HepG2 (cell line): Measurements from ENCODE around the gene CRK. TPM values are rescaled to one million over a fixed set of nuclear protein-coding genes. Genes with fewer than 3 reads are reported as not detected.

ENCODE experiments used
- ATF7 ChIP-seq, 2 experiments: fragments of 450-650 bp in 1 of 2; sonication (generic) in 1 of 2; formaldehyde crosslinking in 1 of 2; IDR thresholded peaks; 2 replicates each; pipeline versions ENCODE4 v1.4.0 to v1.6.1; 2016 to 2020; ENCODE audit warnings: antibody characterized with exemption in 1 of 2, mild to moderate bottlenecking in 1 of 2, missing genetic modification reagents in 1 of 2
- ATF7-NPFF ChIP-seq: sonication (generic); formaldehyde crosslinking; IDR thresholded peaks from 2 replicates; pipeline ENCODE4 v1.8.1; 2023; ENCODE audit warnings: mild to moderate bottlenecking, low read depth, missing genetic modification reagents, moderate library complexity
- HOXA9 ChIP-seq: sonication (generic); formaldehyde crosslinking; IDR thresholded peaks from 2 replicates; pipeline ENCODE4 v1.8.1; 2022; ENCODE audit warnings: missing genetic modification reagents, mild to moderate bottlenecking, moderate library complexity, borderline replicate concordance
- MAFK ChIP-seq, 2 experiments: IDR thresholded peaks in 1 of 2; conservative IDR thresholded peaks in 1 of 2; 2 replicates each; pipeline ENCODE4 v1.6.1; 2011; ENCODE audit warnings: improper control_type of control experiment in 2 of 2, low read length in 2 of 2
- MED13 ChIP-seq: sonication (generic); formaldehyde crosslinking; IDR thresholded peaks from 2 replicates; pipeline ENCODE4 v1.5.0; 2020; ENCODE audit warnings: missing genetic modification reagents
- MED8 ChIP-seq: sonication (generic); formaldehyde crosslinking; IDR thresholded peaks from 2 replicates; pipeline ENCODE4 v1.8.1; 2023; ENCODE audit warnings: mild to moderate bottlenecking, missing genetic modification reagents; ENCODE audit not compliant: insufficient replicate concordance
- MEIS2 ChIP-seq: sonication (generic); formaldehyde crosslinking; IDR thresholded peaks from 2 replicates; pipeline ENCODE4 v1.9.0; 2021; ENCODE audit warnings: mild to moderate bottlenecking, missing genetic modification reagents
- MIER3 ChIP-seq: IDR thresholded peaks from 2 replicates; pipeline ENCODE4 v1.6.1; 2016; ENCODE audit warnings: missing compliant biosample characterization, borderline replicate concordance
- POLR2G ChIP-seq: fragments of 200-400 bp; formaldehyde crosslinking; IDR thresholded peaks from 2 replicates; pipeline ENCODE4 v1.6.1; 2018; ENCODE audit warnings: mild to moderate bottlenecking, low read depth, low read length, moderate library complexity
- SIX1 ChIP-seq: sonication (generic); formaldehyde crosslinking; IDR thresholded peaks from 2 replicates; pipeline ENCODE4 v1.4.0; 2020; ENCODE audit warnings: missing genetic modification reagents, borderline replicate concordance
- ZFP82 ChIP-seq: sonication (generic); formaldehyde crosslinking; IDR thresholded peaks from 2 replicates; pipeline ENCODE4 v1.5.1; 2020; ENCODE audit warnings: mild to moderate bottlenecking, missing genetic modification reagents, borderline replicate concordance
- ZKSCAN8 ChIP-seq: IDR thresholded peaks from 2 replicates; pipeline ENCODE4 v1.6.1; 2016; ENCODE audit warnings: borderline replicate concordance, missing genetic modification reagents, missing compliant biosample characterization
- ZNF296 ChIP-seq: sonication (generic); formaldehyde crosslinking; conservative IDR thresholded peaks from 2 replicates; pipeline ENCODE4 v1.5.0; 2020; ENCODE audit warnings: mild to moderate bottlenecking, missing genetic modification reagents
- ZNF33A ChIP-seq: sonication (generic); formaldehyde crosslinking; IDR thresholded peaks from 2 replicates; pipeline ENCODE4 v1.5.1; 2020; ENCODE audit warnings: missing genetic modification reagents, mild to moderate bottlenecking, moderate library complexity, borderline replicate concordance
- ZNF33B ChIP-seq: sonication (generic); formaldehyde crosslinking; IDR thresholded peaks from 2 replicates; pipeline ENCODE4 v1.5.1; 2020; ENCODE audit warnings: mild to moderate bottlenecking, missing genetic modification reagents
- ZNF484 ChIP-seq: sonication (generic); formaldehyde crosslinking; IDR thresholded peaks from 2 replicates; pipeline ENCODE4 v1.5.1; 2020; ENCODE audit warnings: mild to moderate bottlenecking, low read depth, missing genetic modification reagents, borderline replicate concordance
- polyA plus RNA-seq, 8 experiments: library from polyadenylated mRNA; depleted of rRNA in 3 of 8; stranded (reverse) in 7 of 8; unstranded in 1 of 8; fragments of >200 nt; fragmentation: Illumina TruSeq in 4 of 8; extraction: Trizol in 4 of 8; gene quantifications; 2 replicates each; pipeline versions ENCODE4 v1.2.1 to v1.2.3, GENCODE V29; 2011 to 2016; ENCODE audit warnings: low read depth in 4 of 8, missing spikeins in 1 of 8, mixed read lengths in 1 of 8; ENCODE audit not compliant: insufficient read depth in 1 of 8
- total RNA-seq, 5 experiments: library from RNA; depleted of rRNA; stranded (reverse); fragments of >200 nt; fragmentation: Illumina TruSeq; extraction: Trizol; gene quantifications; 2 replicates each; pipeline ENCODE4 v1.2.3, GENCODE V29; 2016; ENCODE audit warnings: low read depth in 1 of 5
- TF ChIP-seq, protein P1 (sequence below): sonication (generic); formaldehyde crosslinking; IDR thresholded peaks from 2 replicates; pipeline ENCODE4 v1.8.1; 2022; ENCODE audit warnings: low read depth, mild to moderate bottlenecking, missing genetic modification reagents
- TF ChIP-seq, protein P2 (sequence below): sonication (generic); formaldehyde crosslinking; IDR thresholded peaks from 2 replicates; pipeline ENCODE4 v1.4.0; 2020; ENCODE audit warnings: missing genetic modification reagents, borderline replicate concordance
- TF ChIP-seq, protein P3 (sequence below): sonication (generic); formaldehyde crosslinking; IDR thresholded peaks from 2 replicates; pipeline ENCODE4 v1.8.1; 2023; ENCODE audit warnings: mild to moderate bottlenecking, missing genetic modification reagents
- TF ChIP-seq, protein P4 (sequence below): sonication (generic); formaldehyde crosslinking; conservative IDR thresholded peaks from 2 replicates; pipeline ENCODE4 v1.8.0; 2022; ENCODE audit warnings: mild to moderate bottlenecking, moderate library complexity, missing genetic modification reagents
- TF ChIP-seq, protein P5 (sequence below): sonication (generic); formaldehyde crosslinking; IDR thresholded peaks from 2 replicates; pipeline ENCODE4 v1.5.0; 2020; ENCODE audit warnings: missing genetic modification reagents

Gene CRK
- total and polyA plus RNA-seq, 2 of the 13 experiments (the other 11 are each of a cell fraction or from before 2014, with no cell fraction given), result 47.4 to 54.2 TPM

DNA sequence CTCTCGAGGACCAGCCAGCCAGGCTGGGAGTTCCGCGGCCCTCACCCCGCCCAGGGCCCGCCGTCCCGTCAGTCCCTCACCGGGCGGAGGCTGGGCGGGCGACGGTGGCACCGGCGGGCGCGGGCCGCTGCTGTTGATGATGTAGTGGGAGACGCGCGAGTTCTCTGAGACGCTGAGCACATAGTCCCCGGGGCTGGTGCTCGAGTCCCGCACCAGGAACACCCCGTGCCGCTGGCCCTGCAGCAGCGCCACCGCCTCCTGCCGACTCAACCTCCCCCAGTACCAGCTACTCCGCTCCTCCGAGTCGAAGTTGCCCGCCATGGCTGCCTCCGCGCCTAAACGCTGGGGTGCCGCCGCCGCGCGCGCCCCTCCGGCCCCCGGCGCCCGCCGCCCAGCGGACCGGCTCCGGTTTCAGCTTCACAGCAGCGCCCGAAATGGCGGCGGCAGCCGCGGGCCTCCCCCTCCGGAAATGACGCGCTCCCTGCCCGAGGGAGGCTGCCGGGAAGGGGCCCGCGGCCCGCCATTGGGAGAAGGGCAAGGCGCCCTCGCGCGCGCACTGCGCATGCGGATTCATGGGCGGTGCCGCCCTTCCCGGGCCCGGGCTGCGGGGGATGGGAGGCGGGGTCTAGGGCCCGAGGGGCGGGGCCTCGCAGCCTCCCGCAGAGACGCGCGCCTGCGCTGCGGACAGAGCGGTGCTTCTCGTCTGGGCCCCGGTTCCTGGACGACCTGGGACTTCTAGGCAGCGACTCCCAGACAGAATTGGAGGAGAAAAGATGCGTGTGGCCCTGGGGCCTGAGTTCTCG is at the start of gene CRK (continued):
- TF ChIP-seq, protein P1, sequence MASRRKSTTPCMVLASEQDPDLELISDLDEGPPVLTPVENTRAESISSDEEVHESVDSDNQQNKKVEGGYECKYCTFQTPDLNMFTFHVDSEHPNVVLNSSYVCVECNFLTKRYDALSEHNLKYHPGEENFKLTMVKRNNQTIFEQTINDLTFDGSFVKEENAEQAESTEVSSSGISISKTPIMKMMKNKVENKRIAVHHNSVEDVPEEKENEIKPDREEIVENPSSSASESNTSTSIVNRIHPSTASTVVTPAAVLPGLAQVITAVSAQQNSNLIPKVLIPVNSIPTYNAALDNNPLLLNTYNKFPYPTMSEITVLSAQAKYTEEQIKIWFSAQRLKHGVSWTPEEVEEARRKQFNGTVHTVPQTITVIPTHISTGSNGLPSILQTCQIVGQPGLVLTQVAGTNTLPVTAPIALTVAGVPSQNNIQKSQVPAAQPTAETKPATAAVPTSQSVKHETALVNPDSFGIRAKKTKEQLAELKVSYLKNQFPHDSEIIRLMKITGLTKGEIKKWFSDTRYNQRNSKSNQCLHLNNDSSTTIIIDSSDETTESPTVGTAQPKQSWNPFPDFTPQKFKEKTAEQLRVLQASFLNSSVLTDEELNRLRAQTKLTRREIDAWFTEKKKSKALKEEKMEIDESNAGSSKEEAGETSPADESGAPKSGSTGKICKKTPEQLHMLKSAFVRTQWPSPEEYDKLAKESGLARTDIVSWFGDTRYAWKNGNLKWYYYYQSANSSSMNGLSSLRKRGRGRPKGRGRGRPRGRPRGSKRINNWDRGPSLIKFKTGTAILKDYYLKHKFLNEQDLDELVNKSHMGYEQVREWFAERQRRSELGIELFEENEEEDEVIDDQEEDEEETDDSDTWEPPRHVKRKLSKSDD (CRISPR knock-in tag), result peak; percentile 69; the same call in 1 of the 2 replicates
- TF ChIP-seq MED8 (CRISPR knock-in tag) (no peak), ZNF33A (no peak), ZFP82 (CRISPR knock-in tag) (no peak), MEIS2 (CRISPR knock-in tag) (no peak; the same call in none of the 2 replicates), ZNF296 (CRISPR knock-in tag) (no peak), ZKSCAN8 (no peak), ZNF484 (CRISPR knock-in tag) (no peak), ATF7 (IDR thresholded peaks at IDR 0.05) (no peak), ATF7 (CRISPR knock-in tag; IDR thresholded peaks at IDR 0.05) (no peak), MED13 (no peak), ZNF33B (CRISPR knock-in tag) (no peak), ATF7-NPFF (CRISPR knock-in tag) (peak; percentile 62; the same call in 1 of the 2 replicates), MIER3 (CRISPR knock-in tag) (peak; percentile 45; the same call in 1 of the 2 replicates), POLR2G (peak; percentile 89), MAFK (conservative IDR thresholded peaks at IDR 0.05 in 1 of 2, IDR thresholded peaks at IDR 0.05 in 1 of 2; ENCODE audit: low read length in 2 of 2) (no peak), HOXA9 (CRISPR knock-in tag) (no peak; the same call in 1 of the 2 replicates), SIX1 (CRISPR knock-in tag) (no peak)
- TF ChIP-seq, protein P2, sequence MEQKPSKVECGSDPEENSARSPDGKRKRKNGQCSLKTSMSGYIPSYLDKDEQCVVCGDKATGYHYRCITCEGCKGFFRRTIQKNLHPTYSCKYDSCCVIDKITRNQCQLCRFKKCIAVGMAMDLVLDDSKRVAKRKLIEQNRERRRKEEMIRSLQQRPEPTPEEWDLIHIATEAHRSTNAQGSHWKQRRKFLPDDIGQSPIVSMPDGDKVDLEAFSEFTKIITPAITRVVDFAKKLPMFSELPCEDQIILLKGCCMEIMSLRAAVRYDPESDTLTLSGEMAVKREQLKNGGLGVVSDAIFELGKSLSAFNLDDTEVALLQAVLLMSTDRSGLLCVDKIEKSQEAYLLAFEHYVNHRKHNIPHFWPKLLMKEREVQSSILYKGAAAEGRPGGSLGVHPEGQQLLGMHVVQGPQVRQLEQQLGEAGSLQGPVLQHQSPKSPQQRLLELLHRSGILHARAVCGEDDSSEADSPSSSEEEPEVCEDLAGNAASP (CRISPR knock-in tag), result no peak
- TF ChIP-seq, protein P3, sequence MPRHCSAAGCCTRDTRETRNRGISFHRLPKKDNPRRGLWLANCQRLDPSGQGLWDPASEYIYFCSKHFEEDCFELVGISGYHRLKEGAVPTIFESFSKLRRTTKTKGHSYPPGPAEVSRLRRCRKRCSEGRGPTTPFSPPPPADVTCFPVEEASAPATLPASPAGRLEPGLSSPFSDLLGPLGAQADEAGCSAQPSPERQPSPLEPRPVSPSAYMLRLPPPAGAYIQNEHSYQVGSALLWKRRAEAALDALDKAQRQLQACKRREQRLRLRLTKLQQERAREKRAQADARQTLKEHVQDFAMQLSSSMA (CRISPR knock-in tag), result peak; percentile 100
- TF ChIP-seq, protein P4, sequence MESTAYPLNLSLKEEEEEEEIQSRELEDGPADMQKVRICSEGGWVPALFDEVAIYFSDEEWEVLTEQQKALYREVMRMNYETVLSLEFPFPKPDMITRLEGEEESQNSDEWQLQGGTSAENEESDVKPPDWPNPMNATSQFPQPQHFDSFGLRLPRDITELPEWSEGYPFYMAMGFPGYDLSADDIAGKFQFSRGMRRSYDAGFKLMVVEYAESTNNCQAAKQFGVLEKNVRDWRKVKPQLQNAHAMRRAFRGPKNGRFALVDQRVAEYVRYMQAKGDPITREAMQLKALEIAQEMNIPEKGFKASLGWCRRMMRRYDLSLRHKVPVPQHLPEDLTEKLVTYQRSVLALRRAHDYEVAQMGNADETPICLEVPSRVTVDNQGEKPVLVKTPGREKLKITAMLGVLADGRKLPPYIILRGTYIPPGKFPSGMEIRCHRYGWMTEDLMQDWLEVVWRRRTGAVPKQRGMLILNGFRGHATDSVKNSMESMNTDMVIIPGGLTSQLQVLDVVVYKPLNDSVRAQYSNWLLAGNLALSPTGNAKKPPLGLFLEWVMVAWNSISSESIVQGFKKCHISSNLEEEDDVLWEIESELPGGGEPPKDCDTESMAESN (CRISPR knock-in tag), result peak; percentile 53
- TF ChIP-seq, protein P5, sequence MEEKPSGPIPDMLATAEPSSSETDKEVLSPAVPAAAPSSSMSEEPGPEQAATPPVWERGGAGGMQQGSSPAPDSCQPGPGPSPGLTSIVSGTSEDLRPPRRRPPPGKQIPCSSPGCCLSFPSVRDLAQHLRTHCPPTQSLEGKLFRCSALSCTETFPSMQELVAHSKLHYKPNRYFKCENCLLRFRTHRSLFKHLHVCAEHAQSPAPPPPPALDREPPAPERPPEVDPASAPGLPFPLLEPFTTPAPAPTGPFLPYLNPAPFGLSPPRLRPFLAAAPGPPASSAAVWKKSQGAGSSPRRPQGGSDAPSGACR (CRISPR knock-in tag), result no peak
